ENCODE results near the gene BRSK1. TPM values are rescaled to one million over a fixed set of nuclear protein-coding genes. Genes with fewer than 3 reads are reported as not detected.
A peak's percentile ranks its signal among the peaks of the same experiment; 100 is the strongest.

BRSK1 gene
- total and polyA plus RNA-seq, 2 donors (not counting 1 experiment from before 2014, with no cell fraction given): 5.1 TPM

GRCh38 chr19:55285229-55285890 lies 1.6 kb downstream of the BRSK1 start:
- peak overlapping the region; percentile 51 for H2AFZ ChIP-seq (ENCODE audit: low read length)
- peak overlapping the region; percentile 29 to 52 (median 42) for H3K4me3 ChIP-seq (replicated peaks in 1 of 4; ENCODE audit: control extremely low read depth in 1 of 4, insufficient read depth in 1 of 4, low read depth in 3 of 4, low read length in 4 of 4)

DNA sequence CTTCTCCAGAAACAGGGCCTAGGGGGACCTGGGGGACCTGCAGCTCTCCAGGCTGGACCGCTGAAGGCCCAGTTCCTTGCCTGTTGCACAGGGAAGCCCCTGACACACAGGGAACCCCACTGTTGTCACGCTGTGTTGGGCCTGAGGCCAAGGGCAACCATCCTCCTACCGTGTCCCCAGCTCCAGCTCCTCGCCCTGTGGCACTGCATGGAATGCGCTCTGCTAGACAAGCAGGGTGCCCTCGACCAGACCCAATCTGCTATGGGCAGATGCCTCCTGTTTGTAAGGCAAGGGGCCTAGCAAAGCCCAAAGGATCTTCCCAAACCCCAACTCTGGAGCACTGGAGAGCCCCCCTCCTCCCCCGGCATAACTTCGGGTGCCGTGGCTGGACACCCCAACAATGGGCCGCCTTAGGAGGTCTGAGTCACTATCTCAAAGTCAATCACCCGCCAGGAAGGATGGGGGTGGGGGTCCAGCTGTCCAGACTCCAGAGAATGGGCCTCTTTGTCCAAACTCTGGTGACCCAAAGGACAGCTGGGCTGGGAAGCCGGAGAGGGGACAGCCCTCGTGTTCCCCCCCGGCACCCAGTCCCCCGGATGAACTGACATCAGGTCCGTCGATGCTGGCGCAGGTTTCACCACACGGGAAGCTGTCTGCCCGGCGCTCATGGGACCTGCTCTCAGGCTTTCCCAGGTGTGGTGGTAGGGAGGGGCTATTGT lies 3.7 kb downstream of the BRSK1 start:
- Histone ChIP-seq H3K36me3 (ENCODE audit: control insufficient read depth, insufficient read depth, low read length) (peaks cover 5% of the 10 kb centered on the region), H3K9me3 (ENCODE audit: control insufficient read depth, insufficient read depth, low read depth, low read length) (no peaks in the 10 kb centered on the region), H3K4me3 (replicated peaks in 1 of 4; ENCODE audit: control extremely low read depth in 1 of 4, insufficient read depth in 1 of 4, low read depth in 3 of 4, low read length in 4 of 4) (no peak overlapping the region), H3K79me2 (ENCODE audit: control insufficient read depth, insufficient read depth, low read length) (no peaks in the 10 kb centered on the region), H3K9ac (ENCODE audit: insufficient read depth, low read length) (no peak overlapping the region), H2AFZ (ENCODE audit: low read length) (no peak overlapping the region), H3K27ac (ENCODE audit: insufficient read depth, low read length) (no peak overlapping the region), H3K4me1 (ENCODE audit: control insufficient read depth, extremely low read depth, insufficient read depth, low read length) (no peaks in the 10 kb centered on the region), H4K20me1 (ENCODE audit: control insufficient read depth, extremely low read depth, insufficient read depth, low read length) (no peaks in the 10 kb centered on the region), H3K27me3 (ENCODE audit: control insufficient read depth, insufficient read depth, low read length) (no peaks in the 10 kb centered on the region), H3K4me2 (ENCODE audit: extremely low read depth, insufficient read depth, low read length) (no peak overlapping the region)
- DNase-seq (ENCODE audit: low read depth in 2 of 2): no peak
- TF ChIP-seq, protein P1, sequence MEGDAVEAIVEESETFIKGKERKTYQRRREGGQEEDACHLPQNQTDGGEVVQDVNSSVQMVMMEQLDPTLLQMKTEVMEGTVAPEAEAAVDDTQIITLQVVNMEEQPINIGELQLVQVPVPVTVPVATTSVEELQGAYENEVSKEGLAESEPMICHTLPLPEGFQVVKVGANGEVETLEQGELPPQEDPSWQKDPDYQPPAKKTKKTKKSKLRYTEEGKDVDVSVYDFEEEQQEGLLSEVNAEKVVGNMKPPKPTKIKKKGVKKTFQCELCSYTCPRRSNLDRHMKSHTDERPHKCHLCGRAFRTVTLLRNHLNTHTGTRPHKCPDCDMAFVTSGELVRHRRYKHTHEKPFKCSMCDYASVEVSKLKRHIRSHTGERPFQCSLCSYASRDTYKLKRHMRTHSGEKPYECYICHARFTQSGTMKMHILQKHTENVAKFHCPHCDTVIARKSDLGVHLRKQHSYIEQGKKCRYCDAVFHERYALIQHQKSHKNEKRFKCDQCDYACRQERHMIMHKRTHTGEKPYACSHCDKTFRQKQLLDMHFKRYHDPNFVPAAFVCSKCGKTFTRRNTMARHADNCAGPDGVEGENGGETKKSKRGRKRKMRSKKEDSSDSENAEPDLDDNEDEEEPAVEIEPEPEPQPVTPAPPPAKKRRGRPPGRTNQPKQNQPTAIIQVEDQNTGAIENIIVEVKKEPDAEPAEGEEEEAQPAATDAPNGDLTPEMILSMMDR (conservative IDR thresholded peaks at IDR 0.05 in 1 of 2, IDR thresholded peaks at IDR 0.05 in 1 of 2; ENCODE audit: low read depth in 1 of 2, low read length in 2 of 2): no peak
- no peak for TF ChIP-seq EZH2 (IDR thresholded peaks at IDR 0.05; ENCODE audit: low read length, missing control alignments)

More at GRCh38 chr19:55285229-55285890, 1.6 kb downstream of the BRSK1 start:
- Histone ChIP-seq H3K27ac (ENCODE audit: insufficient read depth, low read length) (no peak overlapping the region), H3K4me2 (ENCODE audit: extremely low read depth, insufficient read depth, low read length) (peak overlapping the region; percentile 80), H3K79me2 (ENCODE audit: control insufficient read depth, insufficient read depth, low read length) (no peaks in the 10 kb centered on the region), H3K4me1 (ENCODE audit: control insufficient read depth, extremely low read depth, insufficient read depth, low read length) (peaks cover 3% of the 10 kb centered on the region), H3K36me3 (ENCODE audit: control insufficient read depth, insufficient read depth, low read length) (peaks cover 5% of the 10 kb centered on the region), H4K20me1 (ENCODE audit: control insufficient read depth, extremely low read depth, insufficient read depth, low read length) (no peaks in the 10 kb centered on the region), H3K27me3 (ENCODE audit: control insufficient read depth, insufficient read depth, low read length) (no peaks in the 10 kb centered on the region), H3K9ac (ENCODE audit: insufficient read depth, low read length) (no peak overlapping the region), H3K9me3 (ENCODE audit: control insufficient read depth, insufficient read depth, low read depth, low read length) (no peaks in the 10 kb centered on the region)
- peak in 1 of 2 donors; percentile 9 for DNase-seq (ENCODE audit: low read depth in 2 of 2)
- TF ChIP-seq, protein P1 (conservative IDR thresholded peaks at IDR 0.05 in 1 of 2, IDR thresholded peaks at IDR 0.05 in 1 of 2; ENCODE audit: low read depth in 1 of 2, low read length in 2 of 2): no peak
- no peak for TF ChIP-seq EZH2 (IDR thresholded peaks at IDR 0.05; ENCODE audit: low read length, missing control alignments)

- Histone ChIP-seq H3K36me3 (ENCODE audit: control insufficient read depth, insufficient read depth, low read length) (peaks cover 5% of the 10 kb centered on the region), H3K4me2 (ENCODE audit: extremely low read depth, insufficient read depth, low read length) (no peak overlapping the region), H3K9me3 (ENCODE audit: control insufficient read depth, insufficient read depth, low read depth, low read length) (no peaks in the 10 kb centered on the region), H3K9ac (ENCODE audit: insufficient read depth, low read length) (no peak overlapping the region), H2AFZ (ENCODE audit: low read length) (no peak overlapping the region), H3K4me1 (ENCODE audit: control insufficient read depth, extremely low read depth, insufficient read depth, low read length) (no peaks in the 10 kb centered on the region), H3K27ac (ENCODE audit: insufficient read depth, low read length) (no peak overlapping the region), H3K27me3 (ENCODE audit: control insufficient read depth, insufficient read depth, low read length) (no peaks in the 10 kb centered on the region), H4K20me1 (ENCODE audit: control insufficient read depth, extremely low read depth, insufficient read depth, low read length) (no peaks in the 10 kb centered on the region), H3K4me3 (replicated peaks in 1 of 4; ENCODE audit: control extremely low read depth in 1 of 4, insufficient read depth in 1 of 4, low read depth in 3 of 4, low read length in 4 of 4) (no peak overlapping the region), H3K79me2 (ENCODE audit: control insufficient read depth, insufficient read depth, low read length) (no peaks in the 10 kb centered on the region)
- no peak for DNase-seq (ENCODE audit: low read depth in 2 of 2)
- no peak for TF ChIP-seq EZH2 (IDR thresholded peaks at IDR 0.05; ENCODE audit: low read length, missing control alignments)
- TF ChIP-seq, protein P1 (conservative IDR thresholded peaks at IDR 0.05 in 1 of 2, IDR thresholded peaks at IDR 0.05 in 1 of 2; ENCODE audit: low read depth in 1 of 2, low read length in 2 of 2): no peak
Measured at GRCh38 chr19:55289117-55289796, 5.5 kb downstream of the BRSK1 start.

Measured in fibroblast of lung (primary cell).